ENCODE results near the gene BCORL1.

The BCORL1 gene

GRCh38 chrX:129945131-129945530, 37.3 kb upstream of the BCORL1 start:
- Histone ChIP-seq H3K36me3 (ENCODE audit: insufficient read depth) (no peaks in the 10 kb centered on the region), H3K9ac (no peak overlapping the region), H3K27me3 (ENCODE audit: insufficient read depth, low read depth) (no peaks in the 10 kb centered on the region), H3K79me2 (ENCODE audit: insufficient read depth, low read depth) (no peaks in the 10 kb centered on the region), H3K4me2 (no peak overlapping the region), H4K20me1 (ENCODE audit: insufficient read depth) (no peaks in the 10 kb centered on the region), H3K4me3 (IDR thresholded peaks at IDR 0.05; ENCODE audit: insufficient read depth, low read depth, low read length) (no peak overlapping the region), H3K27ac (no peak overlapping the region), H3K4me1 (ENCODE audit: low read depth, poor library complexity, severe bottlenecking) (no peaks in the 10 kb centered on the region), H2AFZ (ENCODE audit: low read depth) (no peak overlapping the region)
- TF ChIP-seq, protein P1, sequence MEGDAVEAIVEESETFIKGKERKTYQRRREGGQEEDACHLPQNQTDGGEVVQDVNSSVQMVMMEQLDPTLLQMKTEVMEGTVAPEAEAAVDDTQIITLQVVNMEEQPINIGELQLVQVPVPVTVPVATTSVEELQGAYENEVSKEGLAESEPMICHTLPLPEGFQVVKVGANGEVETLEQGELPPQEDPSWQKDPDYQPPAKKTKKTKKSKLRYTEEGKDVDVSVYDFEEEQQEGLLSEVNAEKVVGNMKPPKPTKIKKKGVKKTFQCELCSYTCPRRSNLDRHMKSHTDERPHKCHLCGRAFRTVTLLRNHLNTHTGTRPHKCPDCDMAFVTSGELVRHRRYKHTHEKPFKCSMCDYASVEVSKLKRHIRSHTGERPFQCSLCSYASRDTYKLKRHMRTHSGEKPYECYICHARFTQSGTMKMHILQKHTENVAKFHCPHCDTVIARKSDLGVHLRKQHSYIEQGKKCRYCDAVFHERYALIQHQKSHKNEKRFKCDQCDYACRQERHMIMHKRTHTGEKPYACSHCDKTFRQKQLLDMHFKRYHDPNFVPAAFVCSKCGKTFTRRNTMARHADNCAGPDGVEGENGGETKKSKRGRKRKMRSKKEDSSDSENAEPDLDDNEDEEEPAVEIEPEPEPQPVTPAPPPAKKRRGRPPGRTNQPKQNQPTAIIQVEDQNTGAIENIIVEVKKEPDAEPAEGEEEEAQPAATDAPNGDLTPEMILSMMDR (conservative IDR thresholded peaks at IDR 0.05; ENCODE audit: low read depth, low read length): no peak

- H3K4me3 ChIP-seq (IDR thresholded peaks at IDR 0.05; ENCODE audit: insufficient read depth, low read depth, low read length): no peak overlapping the region
- no peaks in the 10 kb centered on the region for H4K20me1 ChIP-seq (ENCODE audit: insufficient read depth)
- peaks cover 30% of the 10 kb centered on the region for H3K4me1 ChIP-seq (ENCODE audit: low read depth, poor library complexity, severe bottlenecking)
- TF ChIP-seq, protein P1 (conservative IDR thresholded peaks at IDR 0.05; ENCODE audit: low read depth, low read length): no peak
- no peaks in the 10 kb centered on the region for H3K27me3 ChIP-seq (ENCODE audit: insufficient read depth, low read depth)
- H3K9ac ChIP-seq: no peak overlapping the region
- peak overlapping the region; percentile 60; the same call in 1 of the 2 replicates for H3K4me2 ChIP-seq
- no peak overlapping the region for H3K27ac ChIP-seq
- H3K36me3 ChIP-seq (ENCODE audit: insufficient read depth): no peaks in the 10 kb centered on the region
- H2AFZ ChIP-seq (ENCODE audit: low read depth): no peak overlapping the region
- H3K79me2 ChIP-seq (ENCODE audit: insufficient read depth, low read depth): no peaks in the 10 kb centered on the region
Measured at GRCh38 chrX:129953334-129953648, 29.1 kb upstream of the BCORL1 start.

DNA sequence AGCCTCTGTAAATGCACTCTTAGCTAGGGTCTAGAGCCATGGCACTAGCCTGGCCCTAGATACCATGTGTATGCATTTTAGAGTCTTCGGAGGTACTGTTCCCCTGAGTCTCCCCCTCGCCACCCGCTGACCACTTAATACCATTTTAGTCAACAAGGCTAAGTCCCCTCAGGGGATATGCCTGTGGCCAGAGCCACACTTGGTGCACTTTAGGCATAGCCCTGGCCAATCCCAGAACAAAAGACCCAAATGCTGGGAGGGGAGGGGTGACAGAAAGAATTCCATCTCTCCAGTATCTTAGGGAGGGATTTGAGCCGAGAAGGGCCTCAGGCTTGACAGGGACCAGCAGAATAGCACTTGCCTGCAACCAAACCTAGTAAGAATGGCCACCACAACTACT, 28.6 kb upstream of the BCORL1 start:
- Histone ChIP-seq H3K79me2 (ENCODE audit: insufficient read depth, low read depth) (no peaks in the 10 kb centered on the region), H3K36me3 (ENCODE audit: insufficient read depth) (no peaks in the 10 kb centered on the region), H3K4me2 (no peak overlapping the region), H4K20me1 (ENCODE audit: insufficient read depth) (no peaks in the 10 kb centered on the region), H3K9ac (no peak overlapping the region), H3K4me1 (ENCODE audit: low read depth, poor library complexity, severe bottlenecking) (peaks cover 30% of the 10 kb centered on the region), H3K27ac (no peak overlapping the region), H2AFZ (ENCODE audit: low read depth) (no peak overlapping the region), H3K4me3 (IDR thresholded peaks at IDR 0.05; ENCODE audit: insufficient read depth, low read depth, low read length) (no peak overlapping the region), H3K27me3 (ENCODE audit: insufficient read depth, low read depth) (no peaks in the 10 kb centered on the region)
- TF ChIP-seq, protein P1 (conservative IDR thresholded peaks at IDR 0.05; ENCODE audit: low read depth, low read length): no peak

- Histone ChIP-seq H3K36me3 (ENCODE audit: insufficient read depth) (no peaks in the 10 kb centered on the region), H3K4me1 (ENCODE audit: low read depth, poor library complexity, severe bottlenecking) (peaks cover 30% of the 10 kb centered on the region), H3K27ac (no peak overlapping the region), H2AFZ (ENCODE audit: low read depth) (no peak overlapping the region), H3K27me3 (ENCODE audit: insufficient read depth, low read depth) (no peaks in the 10 kb centered on the region), H4K20me1 (ENCODE audit: insufficient read depth) (no peaks in the 10 kb centered on the region), H3K9ac (no peak overlapping the region), H3K79me2 (ENCODE audit: insufficient read depth, low read depth) (no peaks in the 10 kb centered on the region), H3K4me3 (IDR thresholded peaks at IDR 0.05; ENCODE audit: insufficient read depth, low read depth, low read length) (no peak overlapping the region), H3K4me2 (no peak overlapping the region; the same call in 1 of the 2 replicates)
- TF ChIP-seq, protein P1 (conservative IDR thresholded peaks at IDR 0.05; ENCODE audit: low read depth, low read length): no peak
Measured at GRCh38 chrX:129954804-129955203, 27.6 kb upstream of the BCORL1 start.
